Testis (tissue), 2 donors: ENCODE data around the gene HTR7.

Experiments used
- POLR2A ChIP-seq: fragments of 450-650 bp; IDR thresholded peaks from one replicate; pipeline ENCODE4 v1.6.1; 2017; ENCODE audit warnings: antibody characterized with exemption, mild to moderate bottlenecking, moderate library complexity
- TF ChIP-seq, protein P1 (sequence below), 3 experiments: fragments of 450-650 bp in 2 of 3; fragments of 200-600 bp in 1 of 3; sonication (generic) in 1 of 3; IDR thresholded peaks; one replicate each; pipeline ENCODE4 v1.5.1; 2016 to 2019; ENCODE audit warnings: antibody characterized with exemption in 3 of 3, mild to moderate bottlenecking in 2 of 3, moderate library complexity in 1 of 3

GRCh38 chr10:90849956-90850749 lies 7.7 kb downstream of the HTR7 start:
- TF ChIP-seq POLR2A: no peak
- TF ChIP-seq, protein P1, sequence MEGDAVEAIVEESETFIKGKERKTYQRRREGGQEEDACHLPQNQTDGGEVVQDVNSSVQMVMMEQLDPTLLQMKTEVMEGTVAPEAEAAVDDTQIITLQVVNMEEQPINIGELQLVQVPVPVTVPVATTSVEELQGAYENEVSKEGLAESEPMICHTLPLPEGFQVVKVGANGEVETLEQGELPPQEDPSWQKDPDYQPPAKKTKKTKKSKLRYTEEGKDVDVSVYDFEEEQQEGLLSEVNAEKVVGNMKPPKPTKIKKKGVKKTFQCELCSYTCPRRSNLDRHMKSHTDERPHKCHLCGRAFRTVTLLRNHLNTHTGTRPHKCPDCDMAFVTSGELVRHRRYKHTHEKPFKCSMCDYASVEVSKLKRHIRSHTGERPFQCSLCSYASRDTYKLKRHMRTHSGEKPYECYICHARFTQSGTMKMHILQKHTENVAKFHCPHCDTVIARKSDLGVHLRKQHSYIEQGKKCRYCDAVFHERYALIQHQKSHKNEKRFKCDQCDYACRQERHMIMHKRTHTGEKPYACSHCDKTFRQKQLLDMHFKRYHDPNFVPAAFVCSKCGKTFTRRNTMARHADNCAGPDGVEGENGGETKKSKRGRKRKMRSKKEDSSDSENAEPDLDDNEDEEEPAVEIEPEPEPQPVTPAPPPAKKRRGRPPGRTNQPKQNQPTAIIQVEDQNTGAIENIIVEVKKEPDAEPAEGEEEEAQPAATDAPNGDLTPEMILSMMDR (IDR thresholded peaks at IDR 0.05): no peak
